ENCODE data around the gene CD72.
"Not testable (repeated sequence)": the region's sequence is repeated elsewhere in the genome, so short reads cannot be mapped to it uniquely, and the experiment has no call there.

The CD72 gene

DNA sequence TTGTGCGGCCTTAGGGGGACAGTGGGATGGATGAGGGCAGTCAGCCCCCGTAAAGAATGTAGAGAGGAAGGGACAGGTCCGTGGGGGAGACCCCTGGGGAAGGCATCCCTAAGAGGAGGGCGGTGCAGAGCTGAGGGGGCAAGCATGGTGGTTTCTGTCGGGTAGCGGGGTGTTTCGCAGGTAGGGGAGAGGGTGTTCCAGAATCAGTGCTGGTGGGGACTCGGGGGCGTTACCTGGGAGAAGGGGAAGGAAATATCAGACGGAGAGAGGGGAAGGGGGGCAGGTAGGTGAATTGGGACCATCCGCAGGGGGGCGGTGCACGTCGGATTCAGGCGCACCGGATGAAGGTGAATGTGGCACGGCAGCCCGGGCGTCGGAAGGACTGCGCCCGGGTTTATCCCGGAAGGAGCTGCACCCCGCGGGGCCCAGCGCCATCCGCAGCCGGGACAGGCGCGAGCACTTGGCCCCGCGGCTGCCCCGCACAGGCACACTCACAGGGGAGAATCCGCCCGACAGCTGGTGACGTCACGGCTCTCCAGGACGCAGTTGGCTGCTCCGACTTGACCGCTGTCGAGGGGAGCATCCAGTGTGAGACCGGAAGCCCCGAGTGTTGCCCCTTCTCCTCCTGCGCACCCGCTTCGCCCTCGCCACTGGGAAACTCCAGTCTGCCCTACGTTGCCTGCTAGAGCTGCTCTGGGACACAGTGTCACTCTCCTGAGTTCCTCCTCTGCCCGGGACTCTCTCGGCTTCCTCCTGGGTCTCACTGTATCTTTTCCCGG is 1.3 kb downstream of the CD72 start:
- peak in 11 of 56 donors; percentile 6 to 47 (median 29) for DNase-seq

DNA sequence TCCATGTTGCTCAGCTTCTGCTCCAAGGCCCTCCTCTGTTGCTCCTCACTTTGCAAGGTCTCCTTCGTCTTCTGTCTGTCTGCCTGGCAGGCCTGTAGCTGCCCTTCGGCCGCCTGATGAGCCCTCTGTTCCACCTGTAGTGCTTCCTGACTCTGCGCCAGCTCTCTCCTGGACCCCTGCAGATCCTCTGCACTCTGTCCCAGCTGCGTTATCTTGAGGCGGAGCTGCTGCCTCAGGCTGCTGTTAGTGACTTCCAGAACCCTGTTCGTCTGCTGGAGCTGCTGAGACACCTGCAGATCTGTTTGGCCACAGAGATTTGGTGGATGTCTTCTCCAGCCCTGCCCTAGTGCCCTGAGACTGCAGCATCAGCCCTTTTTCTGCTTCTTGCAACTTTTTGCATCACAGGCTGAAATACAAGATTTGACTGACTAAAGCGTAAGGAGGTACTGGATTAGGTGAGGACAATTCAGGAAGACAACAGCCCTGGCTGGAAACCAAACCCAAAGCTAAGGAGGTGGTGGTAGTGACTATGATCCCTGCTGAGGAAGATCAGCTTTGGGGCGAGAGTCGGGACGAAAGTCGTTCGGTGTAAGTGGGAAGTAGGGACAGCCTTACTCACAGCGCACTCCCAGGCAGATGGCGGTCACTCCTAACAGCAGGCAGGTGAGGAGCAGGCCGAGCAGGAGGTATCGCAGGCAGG is 2.1 kb downstream of the CD72 start:
- no peak for DNase-seq

DNA sequence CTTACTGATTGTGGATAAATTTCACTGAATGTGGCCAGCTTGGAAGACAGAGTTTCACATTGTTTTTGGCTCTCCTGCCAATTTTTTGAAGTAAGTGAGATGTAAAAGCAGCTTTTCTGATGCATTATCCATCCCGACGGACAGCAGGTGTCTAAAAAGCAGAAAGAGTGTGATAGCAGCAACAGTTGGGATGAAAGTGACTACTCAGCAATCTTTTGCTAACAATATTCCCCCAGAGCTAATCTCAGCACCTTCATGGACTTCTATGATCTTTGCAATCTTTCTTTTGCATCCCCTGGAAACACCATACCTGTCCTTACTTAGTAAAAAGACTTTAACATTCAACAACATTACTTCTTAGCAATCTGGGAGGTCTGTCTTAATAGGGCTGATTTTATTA is 5.4 kb downstream of the CD72 start:
- no peak for DNase-seq

DNA sequence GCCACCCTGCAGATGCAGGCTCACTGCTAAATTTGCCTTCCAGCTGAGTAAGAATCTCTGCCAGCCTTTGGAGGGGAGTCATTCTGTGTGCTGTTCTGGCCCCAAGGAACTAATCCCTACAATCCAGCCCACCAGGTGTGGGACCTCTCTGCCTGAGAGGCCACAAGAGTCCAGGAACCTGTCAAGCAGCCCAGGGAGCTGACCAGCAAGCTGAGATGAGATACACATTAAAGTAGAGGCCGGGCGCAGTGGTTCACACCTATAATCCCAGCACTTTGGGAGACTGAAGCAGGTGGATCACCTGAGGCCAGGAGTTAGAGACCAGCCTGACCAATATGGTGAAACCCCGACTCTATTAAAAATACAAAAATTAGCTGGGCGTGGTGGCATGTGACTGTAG is 6.1 kb downstream of the CD72 start:
- DNase-seq = not testable (repeated sequence)

DNA sequence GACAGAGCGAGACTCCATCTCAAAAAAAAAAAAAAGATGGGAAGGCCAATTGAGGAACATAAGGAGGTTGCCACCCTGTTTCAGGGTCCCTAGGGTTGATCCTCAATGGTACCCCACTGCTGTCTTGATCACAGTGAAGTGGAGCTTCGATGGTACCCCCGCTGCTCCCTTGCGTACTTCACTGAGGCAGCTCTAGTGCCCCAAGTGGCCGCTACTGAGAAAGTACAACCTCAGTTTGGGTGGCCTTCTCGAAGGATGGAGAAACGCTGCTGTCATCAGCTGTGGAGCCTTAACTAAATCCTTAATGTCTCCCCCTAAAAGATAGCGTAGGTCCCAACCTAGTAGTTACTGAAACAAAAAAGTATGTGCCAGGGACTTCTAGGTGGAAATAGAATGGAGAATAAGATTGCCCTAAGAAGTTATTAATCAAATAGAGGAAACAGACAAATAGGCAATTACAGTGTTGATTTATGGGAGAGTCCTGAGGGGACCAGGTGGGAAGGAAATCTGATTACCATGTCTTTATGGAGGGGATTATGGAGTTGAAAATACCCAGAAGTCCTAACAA is 6.9 kb downstream of the CD72 start:
- DNase-seq = peak in 17 of 56 donors; percentile 17 to 55 (median 29)

DNA sequence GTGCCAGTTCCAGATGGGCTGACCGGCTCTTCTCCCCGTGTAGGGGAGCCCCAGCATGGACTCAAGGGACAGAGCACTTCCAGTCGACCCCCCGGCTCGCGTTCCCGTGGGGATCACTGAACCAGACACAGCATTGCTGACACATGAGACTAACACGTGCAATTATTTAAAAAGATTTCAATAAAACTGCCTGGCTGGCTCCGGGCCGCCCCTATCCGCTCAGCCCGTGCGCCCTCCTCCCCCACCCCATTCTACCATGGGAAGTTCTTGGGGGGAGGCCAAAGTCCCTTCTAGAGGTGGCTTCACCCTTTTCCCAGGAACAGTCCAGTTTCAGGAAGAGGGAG is 8.4 kb downstream of the CD72 start:
- DNase-seq = no peak

DNA sequence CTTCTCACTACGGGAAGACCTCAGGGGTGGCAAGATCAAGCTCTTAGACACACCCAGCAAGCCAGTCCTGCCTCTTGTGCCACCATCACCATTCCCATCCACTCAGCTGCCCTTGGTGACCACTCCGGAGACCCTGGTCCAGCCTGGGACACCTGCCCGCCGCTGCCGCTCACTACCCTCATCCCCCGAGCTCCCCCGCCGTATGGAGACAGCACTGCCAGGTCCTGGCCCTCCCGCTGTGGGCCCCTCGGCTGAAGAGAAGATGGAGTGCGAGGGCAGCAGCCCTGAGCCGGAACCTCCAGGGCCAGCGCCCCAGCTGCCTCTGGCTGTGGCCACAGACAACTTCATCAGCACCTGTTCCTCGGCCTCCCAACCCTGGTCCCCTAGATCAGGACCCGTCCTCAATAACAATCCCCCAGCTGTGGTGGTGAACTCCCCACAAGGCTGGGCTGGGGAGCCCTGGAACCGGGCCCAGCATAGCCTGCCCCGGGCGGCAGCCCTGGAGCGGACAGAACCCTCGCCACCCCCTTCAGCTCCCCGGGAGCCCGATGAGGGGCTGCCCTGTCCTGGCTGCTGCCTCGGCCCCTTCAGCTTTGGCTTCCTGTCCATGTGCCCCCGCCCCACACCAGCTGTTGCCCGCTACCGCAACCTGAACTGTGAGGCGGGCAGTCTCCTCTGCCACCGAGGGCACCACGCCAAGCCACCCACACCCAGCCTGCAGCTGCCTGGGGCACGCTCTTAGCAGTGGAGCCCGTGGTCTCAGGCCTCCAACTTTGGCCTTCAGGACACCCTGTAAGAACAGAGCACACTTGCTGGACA is 9.0 kb downstream of the CD72 start:
- no peak for DNase-seq

DNA sequence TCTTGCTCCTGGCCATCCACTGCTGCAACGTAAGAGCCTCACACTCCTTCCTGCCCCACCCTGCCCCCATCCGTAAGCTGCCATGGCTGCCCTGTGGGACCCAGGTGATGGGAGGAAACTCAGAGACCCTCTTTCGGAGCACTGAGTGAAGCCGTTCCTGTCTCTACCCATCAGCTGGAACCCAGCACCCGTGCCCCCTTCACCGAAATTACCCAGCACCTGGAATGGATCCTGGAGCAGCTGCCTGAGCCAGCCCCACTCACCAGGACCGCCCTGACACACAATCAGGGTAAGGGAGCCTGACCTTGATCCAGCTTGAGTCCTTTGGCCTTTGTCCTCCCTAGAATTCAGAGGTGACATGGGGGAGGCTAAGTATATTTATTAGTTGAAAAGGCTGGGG is 10.0 kb downstream of the CD72 start:
- DNase-seq = no peak

DNA sequence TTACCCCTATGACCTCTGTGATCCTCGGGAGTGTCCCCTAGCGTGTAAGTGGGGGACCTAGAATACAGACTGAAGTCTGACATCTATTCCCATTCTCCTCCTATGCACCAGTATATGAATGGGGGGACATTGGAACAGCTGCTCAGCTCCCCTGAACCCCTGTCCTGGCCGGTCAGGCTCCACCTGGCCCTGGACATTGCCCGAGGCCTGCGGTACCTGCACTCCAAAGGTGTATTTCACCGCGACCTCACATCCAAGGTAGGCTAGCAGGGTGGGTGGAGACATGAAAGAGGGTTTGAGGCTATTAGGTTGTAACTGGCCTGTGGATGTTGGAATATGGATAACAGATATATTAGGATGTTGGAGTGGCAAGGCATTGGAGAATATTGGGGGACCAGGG is 11.5 kb downstream of the CD72 start:
- no peak for DNase-seq

DNA sequence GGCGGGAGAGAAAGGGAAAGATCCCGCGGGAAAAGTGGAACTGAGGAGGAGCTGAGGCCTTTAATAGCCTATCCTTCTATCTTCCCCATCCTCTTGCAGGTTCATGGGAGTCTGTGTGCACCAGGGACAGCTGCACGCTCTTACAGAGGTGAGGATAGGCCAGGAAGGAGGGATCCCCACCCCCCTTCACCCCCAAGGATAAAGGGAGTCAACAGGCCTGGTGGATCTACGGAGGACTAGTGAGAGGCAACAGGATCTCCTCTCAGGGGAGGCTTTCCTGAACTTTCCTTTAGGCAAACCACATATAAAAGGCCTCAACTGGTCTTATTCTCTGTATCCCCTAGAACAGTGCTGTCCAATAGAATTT is 12.1 kb downstream of the CD72 start:
- DNase-seq = no peak

DNA sequence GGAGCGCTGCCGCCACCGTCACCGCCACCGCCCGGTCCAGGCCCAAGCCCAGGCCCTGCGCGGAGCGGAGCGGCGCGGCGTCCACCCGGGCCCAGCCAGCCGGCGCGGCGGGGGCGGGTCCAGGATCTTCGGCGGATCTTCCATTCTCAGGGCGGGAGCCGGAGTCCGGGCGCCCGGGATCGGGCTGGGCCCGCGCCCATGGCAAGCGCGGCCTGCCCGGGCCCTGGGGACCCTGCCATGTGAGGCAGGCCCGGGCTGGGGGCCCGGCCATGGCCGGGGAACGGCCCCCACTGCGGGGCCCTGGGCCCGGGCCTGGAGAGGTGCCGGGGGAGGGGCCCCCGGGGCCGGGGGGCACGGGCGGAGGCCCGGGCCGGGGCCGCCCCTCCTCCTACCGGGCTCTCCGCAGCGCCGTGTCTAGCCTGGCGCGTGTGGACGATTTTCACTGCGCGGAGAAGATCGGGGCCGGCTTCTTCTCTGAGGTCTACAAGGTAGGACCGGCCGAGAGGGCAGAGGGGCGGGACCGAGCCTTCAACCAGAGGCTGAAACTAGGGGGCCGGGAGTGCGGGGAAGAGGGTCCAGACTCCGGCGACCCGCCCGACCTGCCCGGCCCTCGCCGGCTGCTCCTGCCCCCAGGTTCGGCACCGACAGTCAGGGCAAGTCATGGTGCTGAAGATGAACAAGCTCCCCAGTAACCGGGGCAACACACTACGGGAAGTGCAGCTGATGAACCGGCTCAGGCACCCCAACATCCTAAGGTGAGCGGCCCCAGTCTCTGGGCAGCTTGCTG is 12.7 kb downstream of the CD72 start:
- DNase-seq = peak in 8 of 56 donors; percentile 17 to 68 (median 56)

DNA sequence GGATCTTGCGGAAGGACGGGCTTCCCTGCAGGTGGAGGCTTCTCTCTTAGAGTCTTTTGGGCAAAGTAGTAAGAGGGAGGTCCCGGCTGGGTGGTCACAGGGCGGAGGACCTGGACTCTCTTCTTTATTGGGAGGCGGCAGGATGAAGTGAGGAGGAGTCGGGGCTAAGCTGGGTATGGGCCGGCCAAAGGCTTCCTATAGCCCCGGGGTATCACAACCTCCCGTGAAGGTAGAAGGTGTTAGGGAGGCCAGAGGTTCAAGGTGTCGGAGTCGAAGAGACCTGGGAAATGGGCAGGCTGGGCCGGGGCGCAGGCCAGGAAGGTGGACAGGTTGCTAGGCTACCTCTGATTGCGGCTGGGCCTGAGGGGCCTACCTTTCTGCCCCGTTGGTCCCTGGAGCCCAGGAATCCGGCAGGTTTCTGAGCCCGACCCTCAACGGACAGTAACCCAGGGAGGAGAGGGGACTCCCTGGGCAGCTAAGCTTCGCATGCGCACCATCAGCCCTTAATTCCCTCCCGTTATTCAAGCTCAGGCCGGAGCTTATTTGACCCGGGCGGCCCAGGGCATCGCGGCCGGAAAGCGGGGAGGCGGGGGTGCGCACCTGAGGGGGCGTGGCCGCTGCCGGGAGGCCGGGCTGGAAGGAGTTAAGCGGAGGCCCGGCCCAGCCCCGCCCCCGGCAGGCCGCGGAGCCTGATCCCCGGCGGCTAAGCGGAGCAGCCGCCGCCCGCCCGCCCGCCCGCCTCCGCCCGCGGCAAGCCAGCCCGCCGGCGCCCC is 13.4 kb downstream of the CD72 start, which contains the start of gene TESK1:
Gene TESK1, plus strand, starts transcription at position 685 of the 773 bp plus-strand sequence. CDS start 358 bp downstream, outside the sequence.
- DNase-seq = peak in 43 of 56 donors; percentile 19 to 81 (median 55)

DNA sequence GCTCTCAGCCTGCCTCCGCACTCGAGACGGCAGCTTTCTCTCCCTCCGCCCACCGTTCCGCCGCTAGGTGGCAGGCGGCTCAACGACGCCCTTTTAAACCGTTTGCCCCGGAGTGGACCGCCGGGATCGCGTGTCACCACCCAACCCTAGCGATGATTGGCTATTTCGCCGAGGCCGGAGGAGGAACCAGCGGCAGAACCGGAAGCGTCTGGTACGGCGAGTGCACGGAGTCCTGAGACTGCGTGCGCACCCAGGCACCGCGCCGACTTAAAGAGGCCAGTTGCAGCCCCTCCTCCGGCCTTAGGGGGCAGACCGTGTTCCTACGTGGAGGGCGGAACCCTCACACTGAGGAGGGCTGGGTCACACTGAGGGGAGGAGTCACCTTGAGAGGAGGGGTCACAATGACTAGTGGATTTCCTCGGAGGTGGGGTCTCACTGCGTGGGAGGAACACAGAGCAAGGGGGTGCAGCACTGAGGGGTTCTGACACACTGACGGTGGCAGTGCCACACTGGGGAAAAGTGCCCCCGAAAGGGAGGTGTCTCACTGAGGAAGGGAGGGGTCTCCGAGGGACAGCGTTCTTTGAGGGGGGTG is 14.1 kb downstream of the CD72 start:
- DNase-seq = peak; percentile 85 to 99 (median 98)

DNA sequence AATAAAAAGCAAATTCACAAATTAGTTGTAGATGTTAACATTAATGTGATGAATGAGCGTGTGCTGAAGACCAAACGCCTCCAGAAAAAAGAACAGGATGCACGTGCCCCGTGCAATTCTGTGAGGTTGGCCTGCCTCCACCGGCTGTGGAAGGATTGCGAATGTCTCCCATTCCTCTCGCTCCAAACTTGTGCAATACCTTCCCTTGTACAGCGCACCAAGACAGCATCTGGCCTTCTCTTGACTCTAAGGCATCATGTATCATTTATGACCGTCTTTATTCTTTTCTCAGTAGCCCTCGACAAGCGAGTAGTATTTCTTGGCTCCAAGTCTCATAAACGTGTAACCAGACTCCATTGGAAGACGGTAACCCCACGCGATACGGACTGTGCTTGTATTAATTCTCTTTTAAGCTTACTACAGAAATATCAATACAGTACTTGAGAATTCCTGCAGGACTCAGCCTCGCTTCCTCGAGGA is 14.7 kb downstream of the CD72 start:
- peak in 13 of 56 donors; percentile 14 to 54 (median 36) for DNase-seq

DNA sequence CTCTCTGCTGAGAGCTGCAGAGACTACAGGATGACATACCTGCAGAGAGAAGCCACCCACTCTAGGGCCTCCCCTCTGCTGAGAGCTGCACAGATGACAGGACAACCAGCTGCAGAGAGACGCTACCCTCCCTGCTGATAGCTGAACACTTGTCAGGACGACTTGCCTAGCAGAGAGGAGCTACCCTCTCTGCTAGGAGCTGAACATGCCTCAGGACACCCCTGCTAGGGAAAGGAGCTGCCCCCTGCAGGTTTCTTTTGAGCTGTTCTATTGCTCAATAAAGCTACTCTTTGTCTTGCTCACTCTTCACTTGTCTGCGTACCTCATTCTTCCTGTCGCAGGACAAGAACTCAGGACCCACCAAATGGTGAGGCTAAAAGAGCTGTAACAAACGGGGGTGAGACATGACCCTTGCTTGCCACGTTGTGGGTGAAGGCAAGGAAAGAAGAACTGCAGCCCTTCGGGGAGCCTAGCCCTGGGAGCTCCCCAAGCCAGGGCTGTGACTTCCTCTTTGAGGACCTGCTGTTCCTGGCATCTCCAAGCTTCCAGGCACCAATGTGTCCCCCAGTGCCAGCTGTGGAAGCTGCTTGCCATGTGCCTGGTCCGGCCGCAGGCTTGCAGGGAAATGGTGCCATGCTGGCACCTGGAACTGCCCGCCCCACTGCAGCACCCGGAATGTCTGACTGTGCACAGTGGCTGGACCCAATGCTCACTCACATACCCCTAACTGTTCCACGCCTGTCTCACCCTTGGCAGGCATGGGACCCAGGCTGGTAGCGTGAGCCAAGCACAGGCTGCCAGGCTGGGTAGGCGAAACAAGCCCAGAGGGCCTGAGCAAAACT is 18.2 kb downstream of the CD72 start:
- DNase-seq = peak in 12 of 56 donors; percentile 10 to 55 (median 18)

DNA sequence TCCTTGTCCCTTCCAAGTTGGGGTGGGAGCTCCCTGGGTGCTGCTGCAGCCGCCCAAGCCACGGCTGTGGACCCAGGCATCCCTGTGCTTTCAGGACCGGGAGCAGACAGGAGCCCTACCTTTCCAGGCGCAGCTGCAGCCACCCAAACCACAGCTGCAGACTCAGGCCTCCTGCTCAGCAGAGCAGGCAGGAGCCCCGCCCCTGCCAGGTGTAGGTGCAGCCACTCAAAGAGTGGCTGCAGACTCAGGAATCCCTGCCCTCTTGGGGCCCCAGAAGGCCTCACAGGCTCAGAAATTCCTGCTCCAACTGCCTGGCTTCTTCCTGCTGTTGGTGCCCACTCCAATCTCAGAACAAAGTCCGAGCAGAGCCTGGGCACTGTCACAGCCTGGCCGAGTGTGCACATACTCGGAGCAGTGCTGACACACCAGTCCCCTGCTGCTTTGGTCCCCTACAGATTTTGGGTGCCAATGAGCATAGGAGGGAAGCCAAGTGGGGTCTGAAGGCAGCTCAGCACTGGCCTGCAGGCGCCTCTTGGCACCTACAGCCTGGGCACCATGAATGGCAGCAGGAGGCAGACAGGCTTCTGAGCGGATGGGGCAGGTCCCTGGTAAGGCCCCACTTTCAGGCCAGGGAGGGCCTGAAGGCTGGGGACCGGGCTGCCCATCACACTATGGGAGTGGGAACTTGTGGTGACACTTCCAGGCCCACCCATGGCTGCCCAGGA is 19.2 kb downstream of the CD72 start:
- no peak for DNase-seq

DNA sequence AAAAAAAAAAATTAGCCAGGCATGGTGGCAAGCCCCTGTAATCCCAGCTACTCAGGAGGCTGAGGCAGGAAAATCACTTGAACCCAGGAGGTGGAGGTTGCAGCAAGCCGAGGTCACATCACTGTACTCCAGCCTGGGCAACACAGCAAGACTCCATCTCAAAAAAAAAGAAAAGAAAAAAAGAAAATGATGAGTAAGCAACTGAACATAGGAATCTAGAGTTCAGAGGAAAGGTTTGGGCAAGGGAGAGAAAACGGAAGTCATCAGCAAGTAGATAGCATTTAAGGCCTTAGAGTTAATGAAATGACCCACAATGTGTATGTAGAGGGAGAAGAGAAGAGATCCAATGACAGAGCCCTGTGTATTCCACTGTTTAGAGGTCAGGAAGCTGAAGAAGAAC is 21.3 kb downstream of the CD72 start:
- not testable (repeated sequence) for DNase-seq

DNA sequence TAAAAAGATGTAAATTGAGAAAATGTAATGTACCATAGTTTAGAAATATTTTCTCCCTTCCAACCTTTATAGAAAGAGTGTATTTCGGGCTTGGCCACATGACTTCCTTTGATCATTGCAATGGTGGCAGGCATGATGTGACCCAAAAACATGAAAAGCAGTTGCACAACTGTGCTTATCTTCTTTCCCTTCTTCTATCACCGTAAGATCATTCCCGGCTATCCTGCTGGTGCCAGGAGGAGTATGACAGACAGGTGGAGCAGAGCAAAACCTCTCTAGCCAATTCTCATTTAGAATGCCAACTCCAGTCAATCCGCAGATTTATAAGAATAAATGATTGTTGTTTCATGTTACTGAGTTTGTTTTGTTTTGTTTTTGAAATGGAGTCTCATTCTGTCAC is 23.7 kb downstream of the CD72 start:
- DNase-seq = no peak
